Measurements from ENCODE around the gene CCDC69.
"Not testable (repeated sequence)": the region's sequence is repeated elsewhere in the genome, so short reads cannot be mapped to it uniquely, and the experiment has no call there.

Gene CCDC69

GRCh38 chr5:151192626-151193025 is 31.3 kb downstream of the CCDC69 start:
- no peak for DNase-seq (ENCODE audit: low spot score)

- no peak for DNase-seq (ENCODE audit: low spot score)
These were observed 32.2 kb downstream of the CCDC69 start for GRCh38 chr5:151191661-151192060.

- no peak for DNase-seq (ENCODE audit: low spot score)
These were observed 34.7 kb downstream of the CCDC69 start for GRCh38 chr5:151189151-151189550.

- no peak for DNase-seq (ENCODE audit: low spot score)
These were observed 37.4 kb downstream of the CCDC69 start for GRCh38 chr5:151186538-151186937.

- no peak for DNase-seq (ENCODE audit: low spot score)
These were observed 37.8 kb downstream of the CCDC69 start for GRCh38 chr5:151186052-151186451.

- no peak for DNase-seq (ENCODE audit: low spot score)
These were observed 39.4 kb downstream of the CCDC69 start for GRCh38 chr5:151184316-151185042.

GRCh38 chr5:151183456-151184245 is 40.2 kb downstream of the CCDC69 start:
- DNase-seq (ENCODE audit: low spot score): no peak

- no peak for DNase-seq (ENCODE audit: low spot score)
These were observed 40.9 kb downstream of the CCDC69 start for GRCh38 chr5:151182976-151183375.

GRCh38 chr5:151182524-151182900 is 41.4 kb downstream of the CCDC69 start:
- DNase-seq (ENCODE audit: low spot score): no peak

- DNase-seq (ENCODE audit: low spot score): no peak
These were observed 41.9 kb downstream of the CCDC69 start for GRCh38 chr5:151181818-151182523.

- no peak for DNase-seq (ENCODE audit: low spot score)
These were observed 43.6 kb downstream of the CCDC69 start for GRCh38 chr5:151180291-151180690.

- DNase-seq (ENCODE audit: low spot score): no peak
These were observed 44.4 kb downstream of the CCDC69 start for GRCh38 chr5:151179489-151179840.

- DNase-seq (ENCODE audit: low spot score): no peak
These were observed 45.0 kb downstream of the CCDC69 start for GRCh38 chr5:151178777-151179488.

GRCh38 chr5:151178372-151178771 is 45.5 kb downstream of the CCDC69 start:
- DNase-seq (ENCODE audit: low spot score): no peak

GRCh38 chr5:151176268-151176667 is 47.6 kb downstream of the CCDC69 start:
- not testable (repeated sequence) for DNase-seq (ENCODE audit: low spot score)

GRCh38 chr5:151174612-151175101 is 49.2 kb downstream of the CCDC69 start:
- DNase-seq (ENCODE audit: low spot score): no peak

- no peak for DNase-seq (ENCODE audit: low spot score)
These were observed 49.9 kb downstream of the CCDC69 start for GRCh38 chr5:151173711-151174611.

GRCh38 chr5:151171529-151171928 is 52.4 kb downstream of the CCDC69 start:
- no peak for DNase-seq (ENCODE audit: low spot score)

GRCh38 chr5:151168602-151169344 is 55.1 kb downstream of the CCDC69 start:
- DNase-seq (ENCODE audit: low spot score): no peak

- DNase-seq (ENCODE audit: low spot score): no peak
These were observed 56.9 kb downstream of the CCDC69 start for GRCh38 chr5:151167022-151167421.

All from CD4-positive, alpha-beta T cell treated with Interleukin-6 at 100 ng/mL for 8 hours (primary cell).